22Rv1 (cell line): ENCODE measurements around the gene ASPN.

Experiments
- ZFX ChIP-seq: fragments of 450-650 bp; IDR thresholded peaks from 2 replicates; pipeline ENCODE4 v1.6.1; 2017; ENCODE audit warnings: antibody characterized with exemption, borderline replicate concordance
- TF ChIP-seq, protein P1 (sequence below): fragments of 450-650 bp; IDR thresholded peaks from 2 replicates; pipeline ENCODE4 v1.5.1; 2017; ENCODE audit warnings: mild to moderate bottlenecking

GRCh38 chr9:92506184-92506857 is 24.0 kb upstream of the ASPN start:
- TF ChIP-seq, protein P1, sequence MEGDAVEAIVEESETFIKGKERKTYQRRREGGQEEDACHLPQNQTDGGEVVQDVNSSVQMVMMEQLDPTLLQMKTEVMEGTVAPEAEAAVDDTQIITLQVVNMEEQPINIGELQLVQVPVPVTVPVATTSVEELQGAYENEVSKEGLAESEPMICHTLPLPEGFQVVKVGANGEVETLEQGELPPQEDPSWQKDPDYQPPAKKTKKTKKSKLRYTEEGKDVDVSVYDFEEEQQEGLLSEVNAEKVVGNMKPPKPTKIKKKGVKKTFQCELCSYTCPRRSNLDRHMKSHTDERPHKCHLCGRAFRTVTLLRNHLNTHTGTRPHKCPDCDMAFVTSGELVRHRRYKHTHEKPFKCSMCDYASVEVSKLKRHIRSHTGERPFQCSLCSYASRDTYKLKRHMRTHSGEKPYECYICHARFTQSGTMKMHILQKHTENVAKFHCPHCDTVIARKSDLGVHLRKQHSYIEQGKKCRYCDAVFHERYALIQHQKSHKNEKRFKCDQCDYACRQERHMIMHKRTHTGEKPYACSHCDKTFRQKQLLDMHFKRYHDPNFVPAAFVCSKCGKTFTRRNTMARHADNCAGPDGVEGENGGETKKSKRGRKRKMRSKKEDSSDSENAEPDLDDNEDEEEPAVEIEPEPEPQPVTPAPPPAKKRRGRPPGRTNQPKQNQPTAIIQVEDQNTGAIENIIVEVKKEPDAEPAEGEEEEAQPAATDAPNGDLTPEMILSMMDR: no peak
- no peak for TF ChIP-seq ZFX
